HFFc6 (cell line): Measurements from ENCODE around the gene ACSBG1. TPM values are rescaled to one million over a fixed set of nuclear protein-coding genes. Genes with fewer than 3 reads are reported as not detected.

Experiments used
- DNase-seq: peaks from one replicate; pipeline ENCODE4 v3.0.0-alpha.2; 2018
- H3K27ac Mint-ChIP-seq: 2 replicates; pipeline ENCODE4 v1.8.0; 2020; ENCODE audit warnings: mild to moderate bottlenecking, mixed read lengths
- H3K27me3 Mint-ChIP-seq: 2 replicates; pipeline ENCODE4 v1.8.0; 2021; ENCODE audit warnings: mild to moderate bottlenecking, moderate library complexity, mixed read lengths; ENCODE audit not compliant: insufficient read depth
- H3K36me3 Mint-ChIP-seq: 2 replicates; pipeline ENCODE4 v1.8.0; 2021; ENCODE audit warnings: low read depth, mixed read lengths
- H3K4me1 Mint-ChIP-seq: 2 replicates; pipeline ENCODE4 v1.8.0; 2020; ENCODE audit warnings: low read depth, mixed read lengths
- H3K4me3 Mint-ChIP-seq: 2 replicates; pipeline ENCODE4 v1.8.0; 2020; ENCODE audit warnings: mild to moderate bottlenecking, moderate library complexity, mixed read lengths
- H3K9me3 Mint-ChIP-seq: 2 replicates; pipeline ENCODE4 v1.8.0; 2020; ENCODE audit warnings: mild to moderate bottlenecking, mixed read lengths
- total RNA-seq, 6 experiments: library from RNA; stranded (reverse); fragmentation: NEBNext Ultra II Directional; extraction: Animal tissue kit (Norgen Biotek cat#: 25700); gene quantifications; 2 replicates in 1 of 6; 3 replicates in 5 of 6; pipeline ENCODE4 v1.2.3, GENCODE V29; 2021
- TF ChIP-seq, protein P1 (sequence below): fragments of 200-600 bp; sonication (generic); IDR thresholded peaks from 2 replicates; pipeline ENCODE4 v1.5.0; 2021; ENCODE audit warnings: antibody characterized with exemption, mild to moderate bottlenecking

ACSBG1 gene
- total RNA-seq, 6 experiments from 2014 or later: not detected

- TF ChIP-seq, protein P1, sequence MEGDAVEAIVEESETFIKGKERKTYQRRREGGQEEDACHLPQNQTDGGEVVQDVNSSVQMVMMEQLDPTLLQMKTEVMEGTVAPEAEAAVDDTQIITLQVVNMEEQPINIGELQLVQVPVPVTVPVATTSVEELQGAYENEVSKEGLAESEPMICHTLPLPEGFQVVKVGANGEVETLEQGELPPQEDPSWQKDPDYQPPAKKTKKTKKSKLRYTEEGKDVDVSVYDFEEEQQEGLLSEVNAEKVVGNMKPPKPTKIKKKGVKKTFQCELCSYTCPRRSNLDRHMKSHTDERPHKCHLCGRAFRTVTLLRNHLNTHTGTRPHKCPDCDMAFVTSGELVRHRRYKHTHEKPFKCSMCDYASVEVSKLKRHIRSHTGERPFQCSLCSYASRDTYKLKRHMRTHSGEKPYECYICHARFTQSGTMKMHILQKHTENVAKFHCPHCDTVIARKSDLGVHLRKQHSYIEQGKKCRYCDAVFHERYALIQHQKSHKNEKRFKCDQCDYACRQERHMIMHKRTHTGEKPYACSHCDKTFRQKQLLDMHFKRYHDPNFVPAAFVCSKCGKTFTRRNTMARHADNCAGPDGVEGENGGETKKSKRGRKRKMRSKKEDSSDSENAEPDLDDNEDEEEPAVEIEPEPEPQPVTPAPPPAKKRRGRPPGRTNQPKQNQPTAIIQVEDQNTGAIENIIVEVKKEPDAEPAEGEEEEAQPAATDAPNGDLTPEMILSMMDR: no peak
- Mint-ChIP-seq H3K4me3 (no peak overlapping the region), H3K4me1 (peaks cover 21% of the 10 kb centered on the region), H3K9me3 (no peaks in the 10 kb centered on the region), H3K27ac (no peak overlapping the region), H3K27me3 (peaks cover 28% of the 10 kb centered on the region), H3K36me3 (no peaks in the 10 kb centered on the region)
- DNase-seq: peak; percentile 19
These were observed 17.9 kb downstream of the ACSBG1 start for GRCh38 chr15:78216276-78217104.

- Mint-ChIP-seq H3K4me1 (peaks cover 32% of the 10 kb centered on the region), H3K36me3 (no peaks in the 10 kb centered on the region), H3K9me3 (no peaks in the 10 kb centered on the region), H3K27ac (no peak overlapping the region), H3K27me3 (peaks cover 18% of the 10 kb centered on the region), H3K4me3 (no peak overlapping the region)
- TF ChIP-seq, protein P1: no peak
- DNase-seq: no peak
These were observed 20.4 kb downstream of the ACSBG1 start for GRCh38 chr15:78213956-78214355.

DNA sequence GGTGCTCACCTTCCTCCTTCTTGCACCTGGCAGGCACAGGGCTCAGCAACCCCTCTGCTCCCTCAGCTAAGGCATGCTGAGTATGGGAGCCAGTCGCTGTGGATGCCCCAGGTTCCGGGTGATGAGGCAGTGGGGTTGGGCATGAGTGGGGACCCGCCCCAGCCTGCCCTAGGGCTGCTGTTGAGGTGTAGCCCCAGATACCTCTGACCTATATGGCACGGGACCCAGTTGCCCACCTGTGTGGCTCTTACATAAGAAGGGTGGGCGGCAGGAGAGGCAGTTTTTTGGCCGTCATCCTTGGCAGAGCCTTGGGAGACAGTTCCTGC is 21.0 kb downstream of the ACSBG1 start:
- no peak overlapping the region for H3K4me3 Mint-ChIP-seq
- H3K9me3 Mint-ChIP-seq: no peaks in the 10 kb centered on the region
- H3K27ac Mint-ChIP-seq: no peak overlapping the region
- no peaks in the 10 kb centered on the region for H3K36me3 Mint-ChIP-seq
- TF ChIP-seq, protein P1: no peak
- peaks cover 17% of the 10 kb centered on the region for H3K27me3 Mint-ChIP-seq
- H3K4me1 Mint-ChIP-seq: peaks cover 32% of the 10 kb centered on the region
- DNase-seq: no peak

- 0 out of 2 replicates have a peak overlapping the region, but pooled peaks have one; percentile 18 for H3K4me3 Mint-ChIP-seq
- peaks cover 14% of the 10 kb centered on the region for H3K27me3 Mint-ChIP-seq
- DNase-seq: peak; percentile 70
- no peaks in the 10 kb centered on the region for H3K9me3 Mint-ChIP-seq
- TF ChIP-seq, protein P1: no peak
- no peak overlapping the region for H3K27ac Mint-ChIP-seq
- peaks cover 32% of the 10 kb centered on the region for H3K4me1 Mint-ChIP-seq
- H3K36me3 Mint-ChIP-seq: no peaks in the 10 kb centered on the region
These were observed 21.6 kb downstream of the ACSBG1 start for GRCh38 chr15:78212546-78213424.

- Mint-ChIP-seq H3K4me1 (peaks cover 39% of the 10 kb centered on the region), H3K27ac (no peak overlapping the region), H3K36me3 (no peaks in the 10 kb centered on the region), H3K9me3 (no peaks in the 10 kb centered on the region), H3K4me3 (peak overlapping the region; percentile 18; the same call in 1 of the 2 replicates), H3K27me3 (peaks cover 14% of the 10 kb centered on the region)
- TF ChIP-seq, protein P1: no peak
- DNase-seq: no peak
These were observed 22.4 kb downstream of the ACSBG1 start for GRCh38 chr15:78212008-78212407.
